K562 (cell line): ENCODE data around the gene C3.

Experiments
- ARID3A ChIP-seq: IDR thresholded peaks from 2 replicates; pipeline ENCODE4 v1.6.1; 2012; ENCODE audit warnings: low read depth, low read length, improper control_type of control experiment, borderline replicate concordance
- CBX3 ChIP-seq, 2 experiments: IDR thresholded peaks; 1 replicate in 1 of 2; 2 replicates in 1 of 2; pipeline ENCODE4 v1.6.1; 2012; ENCODE audit warnings: inconsistent platforms in 2 of 2, low read length in 2 of 2, borderline replicate concordance in 1 of 2, control low read depth in 1 of 2
- CTCF ChIP-seq, 3 experiments: IDR thresholded peaks in 2 of 3; conservative IDR thresholded peaks in 1 of 3; 2 replicates each; pipeline ENCODE4 v1.5.1; 2011 to 2012; ENCODE audit warnings: low read length in 3 of 3, mild to moderate bottlenecking in 3 of 3, control low read depth in 2 of 3, improper control_type of control experiment in 1 of 3, inconsistent platforms in 1 of 3, low read depth in 1 of 3, mixed read lengths in 1 of 3, moderate library complexity in 1 of 3; ENCODE audit not compliant: insufficient read depth in 2 of 3
- MTF1 ChIP-seq: fragments of 250-450 bp; sonication (Bioruptor Pico); IDR thresholded peaks from 2 replicates; pipeline ENCODE4 v1.9.0; 2021; ENCODE audit warnings: moderate library complexity, mild to moderate bottlenecking, inconsistent platforms, borderline replicate concordance
- PKNOX1 ChIP-seq: fragments of 450-650 bp; IDR thresholded peaks from 2 replicates; pipeline ENCODE4 v1.6.1; 2016
- POLR2A ChIP-seq: fragments of 450-650 bp; conservative IDR thresholded peaks from 2 replicates; pipeline ENCODE4 v1.6.1; 2016
- POLR2AphosphoS5 ChIP-seq: IDR thresholded peaks from 2 replicates; pipeline ENCODE4 v1.6.1; 2011; ENCODE audit warnings: mild to moderate bottlenecking, low read depth, low read length, moderate library complexity; ENCODE audit not compliant: control insufficient read depth, insufficient read depth
- SIN3B ChIP-seq: fragments of 450-650 bp; IDR thresholded peaks from 2 replicates; pipeline ENCODE4 v1.6.1; 2017; ENCODE audit warnings: low read depth, mild to moderate bottlenecking, moderate library complexity
- SRF ChIP-seq, 2 experiments: fragments of 250-450, 450-650 bp in 1 of 2; sonication (Bioruptor Pico) in 1 of 2; sonication (generic) in 1 of 2; formaldehyde crosslinking; IDR thresholded peaks; 2 replicates each; pipeline versions ENCODE4 v1.5.0 to v1.5.1; 2020 to 2022; ENCODE audit warnings: mild to moderate bottlenecking in 1 of 2, missing genetic modification reagents in 1 of 2
- YY1 ChIP-seq, 3 experiments: IDR thresholded peaks; 2 replicates each; pipeline ENCODE4 v1.6.1; 2011; ENCODE audit warnings: low read length in 2 of 3, mild to moderate bottlenecking in 2 of 3, moderate library complexity in 2 of 3, borderline replicate concordance in 1 of 3, control low read depth in 1 of 3, low read depth in 1 of 3; ENCODE audit not compliant: insufficient read depth in 3 of 3, insufficient replicate concordance in 2 of 3, control insufficient read depth in 1 of 3, insufficient read length in 1 of 3; ENCODE audit errors: extremely low read depth in 1 of 3
- ZBTB43 ChIP-seq: sonication (generic); formaldehyde crosslinking; IDR thresholded peaks from 2 replicates; pipeline ENCODE4 v1.8.0; 2023; ENCODE audit warnings: mild to moderate bottlenecking, missing genetic modification reagents
- ZBTB7A ChIP-seq: IDR thresholded peaks from 2 replicates; pipeline ENCODE4 v1.6.1; 2011; ENCODE audit warnings: low read depth, mild to moderate bottlenecking, low read length, moderate library complexity, borderline replicate concordance; ENCODE audit not compliant: control insufficient read depth
- ZC3H4 ChIP-seq: sonication (generic); formaldehyde crosslinking; IDR thresholded peaks from 2 replicates; pipeline ENCODE4 v1.9.0; 2021; ENCODE audit warnings: missing genetic modification reagents, borderline replicate concordance
- ZNF407 ChIP-seq: fragments of 450-650 bp; IDR thresholded peaks from 2 replicates; pipeline ENCODE4 v1.6.1; 2016; ENCODE audit warnings: low read depth

- TF ChIP-seq ZBTB43 (CRISPR knock-in tag): no peak
- TF ChIP-seq YY1 (IDR thresholded peaks at IDR 0.05; ENCODE audit: borderline replicate concordance in 1 of 3, control insufficient read depth in 1 of 3, extremely low read depth in 1 of 3, insufficient read depth in 3 of 3, insufficient read length in 1 of 3, insufficient replicate concordance in 2 of 3, low read depth in 1 of 3, low read length in 2 of 3): no peak
- no peak; a peak in 1 of 3 replicates for TF ChIP-seq CBX3 (IDR thresholded peaks at IDR 0.05; ENCODE audit: borderline replicate concordance in 1 of 2, low read length in 2 of 2)
- TF ChIP-seq ZBTB7A: no peak
- TF ChIP-seq SRF (CRISPR knock-in tag; IDR thresholded peaks at IDR 0.05): no peak
- TF ChIP-seq POLR2AphosphoS5: no peak
- no peak for TF ChIP-seq POLR2A
- no peak for TF ChIP-seq SIN3B
- peak; percentile 60 to 77 (median 65) for TF ChIP-seq CTCF (IDR thresholded peaks at IDR 0.05 in 2 of 3, conservative IDR thresholded peaks at IDR 0.05 in 1 of 3; ENCODE audit: insufficient read depth in 2 of 3, low read depth in 1 of 3, low read length in 3 of 3)
- TF ChIP-seq ZC3H4 (CRISPR knock-in tag): no peak
- no peak for TF ChIP-seq MTF1 (CRISPR knock-in tag)
- no peak for TF ChIP-seq PKNOX1
- no peak for TF ChIP-seq ZNF407
- no peak for TF ChIP-seq ARID3A
Observed at GRCh38 chr19:6733338-6734095, 13.1 kb upstream of the C3 start.
